ENCODE results near the gene CCDC85B.

Gene CCDC85B

DNA sequence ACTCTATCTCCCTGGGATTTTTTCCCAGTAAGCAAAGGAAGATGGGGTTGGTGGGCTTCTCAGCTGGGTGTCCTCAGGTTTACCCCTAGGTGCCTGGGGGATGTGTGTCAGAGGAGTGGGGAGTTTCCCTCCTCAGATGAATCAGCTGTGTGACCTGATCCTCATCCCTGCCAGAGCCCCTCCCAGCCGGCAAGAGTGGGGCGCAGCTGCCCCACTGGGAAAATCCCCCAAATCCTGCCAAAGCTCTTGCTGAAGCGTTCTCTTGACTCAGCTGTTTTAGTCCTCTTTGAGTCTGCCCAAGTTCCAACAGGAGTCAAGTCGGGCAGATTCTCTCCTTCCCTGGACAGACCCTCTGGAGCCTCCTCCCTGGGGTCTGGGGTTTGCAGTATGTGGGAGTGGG, 22.4 kb downstream of the CCDC85B start:
- no peak for DNase-seq

DNA sequence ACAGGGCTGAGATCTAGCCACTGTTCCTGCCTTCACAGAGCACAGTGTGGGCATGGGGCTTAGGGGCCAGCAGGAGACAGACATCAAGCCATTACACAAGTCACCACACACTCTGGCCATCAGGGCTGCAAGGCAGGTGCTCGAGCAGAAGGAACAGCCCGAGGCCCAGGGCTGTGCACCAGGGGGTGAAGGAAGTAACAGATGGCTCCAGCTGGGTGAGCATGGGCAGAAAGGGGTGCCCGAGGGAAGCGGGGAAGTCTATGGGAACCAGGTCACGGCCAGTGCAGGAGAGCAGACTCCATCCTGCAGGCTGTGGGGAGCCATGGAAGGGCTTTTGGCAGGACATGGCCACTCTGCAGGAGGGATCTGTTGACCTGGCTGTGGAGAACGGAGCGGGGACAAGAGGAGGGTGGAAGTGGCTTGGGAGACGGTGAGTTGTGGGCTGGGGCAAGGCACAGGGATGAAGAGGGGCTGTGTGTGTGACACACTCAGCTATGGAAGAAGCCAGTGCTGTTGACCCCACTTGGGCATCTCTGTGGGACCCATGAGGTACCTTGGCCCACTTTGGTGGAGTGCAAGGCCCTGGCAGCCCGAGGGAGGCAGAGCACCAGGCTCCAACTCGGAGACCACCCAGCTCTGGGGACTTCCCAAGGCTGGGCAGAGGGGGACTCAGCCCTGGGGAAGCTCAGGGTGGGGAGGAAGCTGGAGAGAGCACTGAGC, 24.8 kb downstream of the CCDC85B start:
- no peak for DNase-seq

DNA sequence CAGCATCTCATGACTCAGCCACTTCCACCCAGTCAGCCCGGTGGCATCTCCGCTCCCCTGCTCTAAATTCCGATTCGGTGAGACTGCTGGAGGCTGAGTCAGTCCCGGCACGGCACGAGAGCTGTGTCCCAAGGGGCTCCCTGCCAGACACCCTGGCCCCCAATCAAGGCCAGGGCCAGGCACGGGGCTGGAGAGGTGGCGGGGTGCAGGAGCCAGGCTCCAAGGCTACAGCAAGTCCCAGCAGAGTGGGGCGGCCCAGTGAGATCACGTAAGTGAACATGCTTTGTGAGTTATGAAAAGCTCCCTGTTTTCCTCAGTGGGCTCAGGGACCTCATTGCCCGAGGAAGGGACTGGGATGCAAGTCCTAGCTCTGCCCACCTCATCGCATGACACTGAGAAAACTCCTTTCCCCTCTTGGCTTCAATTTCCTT, 25.4 kb downstream of the CCDC85B start:
- no peak for DNase-seq

DNA sequence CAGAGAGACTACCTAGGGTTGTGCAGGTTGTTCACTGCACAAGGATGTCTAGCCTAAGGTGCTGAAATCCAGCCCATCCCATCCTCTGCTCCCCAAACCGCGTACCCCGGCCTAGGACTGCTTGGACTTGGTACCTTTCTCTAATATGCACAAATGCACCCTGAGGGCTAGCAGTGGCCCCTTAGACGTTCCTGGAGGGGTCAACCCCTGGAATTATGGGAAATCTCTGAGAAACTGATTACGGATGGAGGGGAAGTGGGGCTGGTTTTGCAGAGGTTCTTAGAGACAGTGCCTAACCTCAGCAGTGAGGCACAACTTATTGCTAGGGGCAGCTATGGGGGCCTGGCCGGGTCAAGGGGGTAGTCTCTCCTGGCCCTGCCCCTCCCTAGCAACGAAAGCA, 25.9 kb downstream of the CCDC85B start:
- DNase-seq = no peak

DNA sequence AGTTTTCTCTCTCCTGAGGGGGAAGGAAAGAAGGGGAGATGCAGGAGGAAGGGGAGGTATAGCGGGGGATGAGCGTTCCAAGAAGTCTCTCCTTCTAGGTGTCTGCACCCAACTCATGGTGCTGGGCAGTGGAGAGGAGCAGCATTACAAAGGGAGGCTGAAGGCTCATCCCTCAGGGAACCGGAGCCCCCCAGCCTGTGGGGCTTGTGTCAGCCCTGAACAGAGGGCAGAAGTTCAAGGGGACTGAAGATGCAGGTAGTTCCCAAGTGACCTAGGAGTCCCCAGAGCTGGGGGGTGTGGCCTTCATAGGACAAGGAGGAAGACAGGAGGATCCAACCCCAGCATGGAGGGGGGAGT, 26.6 kb downstream of the CCDC85B start:
- no peak for DNase-seq

DNA sequence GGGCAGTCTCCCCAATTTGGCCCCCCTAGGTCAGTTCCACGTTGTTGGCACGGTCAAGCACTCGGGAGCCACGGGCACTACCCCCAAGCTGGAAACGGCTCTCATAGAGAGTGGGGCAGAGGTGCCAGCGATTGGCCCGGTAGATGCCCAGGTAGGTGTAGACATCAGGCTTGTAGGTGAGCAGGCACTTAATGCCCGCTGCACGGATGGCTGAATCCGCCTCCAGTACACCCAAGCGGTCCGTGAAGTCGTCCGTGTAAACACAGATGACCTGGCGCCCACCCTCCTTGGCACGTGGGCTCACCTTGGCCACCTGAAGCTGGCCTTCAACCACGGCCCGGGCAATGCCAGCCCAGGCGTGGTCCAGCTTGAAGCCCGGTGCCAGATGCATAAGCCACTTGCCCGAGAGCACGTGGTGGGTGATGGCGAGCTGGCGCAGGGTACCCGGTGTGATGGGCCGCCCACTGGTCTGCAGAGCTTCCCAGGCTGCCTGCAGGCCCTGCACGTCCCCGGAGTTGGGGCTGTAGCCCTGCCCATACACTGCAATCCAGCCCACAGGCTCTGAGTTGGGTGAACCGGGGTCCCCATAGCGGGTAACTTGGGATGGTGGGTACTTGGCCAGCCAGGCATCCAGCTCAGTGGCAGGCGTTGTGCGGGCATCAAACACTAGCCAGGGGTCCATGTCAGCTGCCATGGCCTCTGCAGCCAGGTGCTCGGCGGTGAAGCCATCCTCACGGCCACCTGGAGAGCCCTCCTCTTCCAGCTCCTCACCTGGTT, 27.1 kb downstream of the CCDC85B start:
- DNase-seq = no peak

DNA sequence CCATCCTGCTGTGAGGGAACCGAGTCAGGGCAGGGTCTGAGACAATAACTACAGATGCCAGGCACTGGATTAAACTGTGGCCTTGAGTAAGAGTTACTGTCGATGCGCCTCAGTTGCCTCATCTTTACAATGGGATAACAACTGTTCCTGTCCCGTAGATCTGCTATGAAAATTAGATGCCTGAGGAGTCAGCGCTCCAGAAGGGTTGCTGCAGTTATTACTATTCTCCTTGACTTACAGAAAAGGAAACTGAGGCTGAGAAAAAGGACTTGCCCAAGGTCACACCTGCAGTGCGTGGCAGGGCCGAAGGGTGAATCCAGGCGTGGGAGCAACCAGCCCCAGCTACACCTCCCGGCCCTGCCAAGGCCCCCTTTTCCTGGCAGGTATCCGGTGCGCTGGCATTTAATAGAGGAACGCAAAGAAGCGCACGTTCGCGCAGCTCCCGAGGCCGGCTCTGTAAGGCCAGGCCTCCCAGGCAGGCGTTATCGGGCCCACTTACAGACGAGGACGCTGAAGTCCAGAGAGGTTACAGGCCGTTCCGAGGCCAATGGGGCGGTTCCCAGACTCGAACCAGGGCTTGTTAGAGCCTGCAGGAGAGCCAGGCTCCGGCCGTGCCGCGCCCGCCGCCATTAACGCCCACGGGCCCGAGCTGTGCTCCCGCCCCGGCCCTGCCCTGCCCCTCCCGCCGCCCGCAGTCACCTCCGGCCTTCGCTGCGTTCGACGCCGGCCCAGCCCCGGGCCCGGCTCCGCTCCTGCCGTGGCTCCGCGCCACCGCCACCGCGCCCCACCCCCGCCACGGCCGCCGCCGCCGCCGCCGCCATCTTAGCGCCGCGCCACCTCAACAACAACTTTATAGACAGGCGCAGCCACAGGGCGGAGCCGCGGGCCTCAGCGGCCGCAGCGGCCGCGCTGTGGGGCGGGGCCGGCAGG, 28.0 kb downstream of the CCDC85B start, which contains the start of gene C11orf68:
C11orf68 (minus strand) TSS at position 852 of the 930 bp plus-strand sequence; CDS start at position 821, 31 bp downstream.
- no peak for DNase-seq

DNA sequence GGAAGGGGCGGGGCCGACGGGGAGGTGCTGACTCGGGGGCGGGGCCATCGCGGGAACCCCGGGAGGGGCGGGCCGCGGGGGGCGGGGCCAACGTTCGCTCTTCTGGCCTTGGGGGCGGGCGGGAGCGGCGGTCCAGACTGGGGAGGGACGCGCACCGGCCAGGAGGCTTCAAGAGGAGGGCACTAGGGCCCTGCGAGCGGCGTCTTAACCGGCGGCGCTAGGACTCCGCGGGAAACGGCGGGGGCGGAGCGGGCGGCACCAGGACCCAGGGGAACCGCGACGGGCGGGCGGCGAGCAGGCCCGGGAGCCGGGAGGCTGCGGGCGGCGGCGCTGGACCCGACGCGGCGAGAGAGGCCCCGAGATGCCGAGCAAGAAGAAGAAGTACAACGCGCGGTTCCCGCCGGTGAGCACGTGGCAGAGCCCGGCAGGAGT, 28.7 kb downstream of the CCDC85B start, which contains the start of gene DRAP1:
DRAP1 (plus strand) TSS at position 286 of the 432 bp plus-strand sequence; CDS start at position 362, 76 bp downstream.
- DNase-seq = peak; percentile 99

DNA sequence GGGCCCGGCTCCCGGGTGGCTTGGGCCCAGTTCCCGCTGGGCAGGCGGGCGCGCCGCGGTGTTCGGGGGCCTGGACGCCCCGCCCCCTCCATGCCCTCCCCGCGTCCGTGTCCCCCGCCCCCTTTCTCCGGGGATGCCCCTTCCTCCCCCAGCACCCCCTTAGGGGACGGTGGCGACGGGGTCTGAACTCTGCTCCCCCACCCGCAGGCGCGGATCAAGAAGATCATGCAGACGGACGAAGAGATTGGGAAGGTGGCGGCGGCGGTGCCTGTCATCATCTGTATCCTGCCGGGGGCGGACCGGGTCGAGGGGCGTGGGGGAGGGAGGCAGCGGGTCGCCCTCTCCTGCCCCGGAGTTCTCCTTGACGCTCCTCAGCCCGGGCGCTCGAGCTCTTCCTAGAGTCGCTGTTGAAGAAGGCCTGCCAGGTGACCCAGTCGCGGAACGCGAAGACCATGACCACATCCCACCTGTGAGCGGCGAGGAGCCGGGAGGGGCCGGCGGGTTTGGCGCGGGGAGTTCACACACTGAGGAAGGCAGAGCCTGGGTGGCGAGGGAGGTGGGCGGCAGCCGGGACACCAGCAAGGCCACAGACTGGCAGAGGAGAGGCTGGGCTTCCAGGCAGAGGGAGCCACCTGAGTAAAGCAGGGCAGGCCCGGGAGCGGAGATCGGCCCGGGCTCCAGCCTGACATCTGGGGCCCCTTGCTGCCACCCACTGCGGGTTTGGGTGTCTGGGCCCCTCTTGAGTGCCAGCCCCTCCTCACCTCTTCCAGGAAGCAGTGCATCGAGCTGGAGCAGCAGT, 29.3 kb downstream of the CCDC85B start:
- no peak for DNase-seq

DNA sequence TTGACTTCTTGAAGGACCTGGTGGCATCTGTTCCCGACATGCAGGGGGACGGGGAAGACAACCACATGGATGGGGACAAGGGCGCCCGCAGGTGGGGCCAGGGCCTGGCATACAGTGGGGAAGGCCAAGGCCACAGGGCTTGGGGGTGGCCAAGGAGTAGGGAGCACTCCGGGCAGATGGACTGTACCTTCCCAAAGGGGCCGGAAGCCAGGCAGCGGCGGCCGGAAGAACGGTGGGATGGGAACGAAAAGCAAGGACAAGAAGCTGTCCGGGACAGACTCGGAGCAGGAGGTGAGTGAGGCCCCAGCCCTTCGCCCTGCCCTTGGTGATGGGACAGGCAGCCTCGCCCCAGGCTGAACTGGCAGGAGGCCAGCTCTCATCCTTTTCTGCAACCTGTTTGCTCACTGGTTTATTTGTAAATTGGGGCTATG, 29.9 kb downstream of the CCDC85B start:
- no peak for DNase-seq

DNA sequence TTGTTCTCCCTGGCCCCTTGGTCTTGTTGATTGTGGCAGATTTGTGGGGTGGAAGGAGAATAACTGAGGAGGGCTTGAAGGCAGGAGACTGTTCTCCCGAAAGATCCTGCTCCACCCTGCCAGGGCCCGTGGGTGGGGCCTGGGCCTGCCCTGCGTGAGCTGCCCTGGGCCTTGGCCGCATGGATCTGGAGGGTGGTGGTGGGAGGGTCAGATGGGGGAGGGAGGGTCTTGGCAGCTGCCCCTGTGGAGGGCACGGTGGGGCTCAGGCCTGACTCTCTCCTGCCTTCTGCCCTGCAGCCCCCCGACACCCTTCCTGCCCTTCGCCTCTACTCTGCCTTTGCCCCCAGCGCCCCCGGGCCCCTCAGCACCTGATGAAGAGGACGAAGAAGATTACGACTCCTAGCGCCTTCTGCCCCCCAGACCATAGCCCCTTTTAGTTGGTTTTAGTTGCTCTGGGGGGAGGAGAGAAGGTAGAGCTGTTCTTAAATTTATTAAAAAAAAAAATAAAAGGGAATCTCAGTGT, 30.6 kb downstream of the CCDC85B start:
- DNase-seq = no peak

DNA sequence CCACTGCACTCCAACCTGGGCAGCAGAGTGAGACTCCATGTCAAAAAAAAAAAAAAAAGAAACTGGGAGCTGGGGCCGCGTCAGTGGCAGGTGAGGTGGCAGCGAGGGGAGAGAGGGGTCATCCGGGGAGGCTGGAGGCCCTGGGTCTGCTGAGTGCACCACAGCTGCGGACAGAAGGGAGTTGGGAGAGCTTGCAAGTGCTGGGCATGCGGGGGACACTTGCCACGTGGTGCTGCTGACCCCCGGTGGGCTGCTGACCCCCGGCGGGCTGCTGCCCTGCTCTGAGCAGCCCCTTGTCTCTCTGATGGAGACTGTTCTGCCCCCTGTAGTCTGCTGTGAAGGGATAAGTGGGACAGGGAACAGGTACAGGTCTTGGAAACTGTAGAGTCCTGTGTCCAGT, 31.4 kb downstream of the CCDC85B start:
- DNase-seq = no peak

DNA sequence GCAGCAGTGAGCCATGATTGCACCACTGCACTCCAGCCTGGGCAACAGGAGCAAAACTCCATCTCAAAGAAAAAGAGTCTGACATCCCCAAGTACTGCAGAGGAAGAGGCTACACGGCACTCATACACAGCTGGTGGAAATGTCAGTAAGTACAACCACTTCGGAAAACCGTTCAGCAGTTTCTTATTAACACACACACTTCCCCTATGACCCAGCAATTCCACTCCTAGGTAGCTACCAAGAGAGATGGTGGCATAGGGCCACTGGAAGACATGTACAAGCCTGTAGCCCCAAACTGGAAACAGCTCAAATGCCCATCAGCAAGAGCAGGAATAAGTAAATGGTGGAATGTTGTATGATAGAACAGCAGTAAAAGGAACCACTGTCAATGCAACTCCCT, 32.1 kb downstream of the CCDC85B start:
- no peak for DNase-seq

DNA sequence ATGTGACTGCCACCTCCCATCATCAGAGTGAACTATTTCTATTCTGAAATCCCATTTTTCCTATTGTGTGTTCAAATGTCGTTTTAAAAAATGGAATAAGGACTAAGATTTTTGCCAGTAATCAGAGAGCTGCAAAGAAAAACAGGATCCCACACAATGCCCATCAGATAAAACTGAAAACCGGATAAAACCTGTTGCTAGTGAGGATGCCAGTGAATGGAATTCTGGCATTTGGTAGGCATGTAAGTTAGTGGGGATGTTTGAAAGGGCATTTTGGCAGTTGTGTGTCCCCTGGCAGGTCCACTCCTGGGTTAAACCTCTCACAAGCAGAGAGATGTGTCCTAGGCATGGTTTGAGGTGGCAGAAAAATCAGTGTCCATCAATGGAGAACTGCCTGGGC, 34.9 kb downstream of the CCDC85B start:
- no peak for DNase-seq

DNA sequence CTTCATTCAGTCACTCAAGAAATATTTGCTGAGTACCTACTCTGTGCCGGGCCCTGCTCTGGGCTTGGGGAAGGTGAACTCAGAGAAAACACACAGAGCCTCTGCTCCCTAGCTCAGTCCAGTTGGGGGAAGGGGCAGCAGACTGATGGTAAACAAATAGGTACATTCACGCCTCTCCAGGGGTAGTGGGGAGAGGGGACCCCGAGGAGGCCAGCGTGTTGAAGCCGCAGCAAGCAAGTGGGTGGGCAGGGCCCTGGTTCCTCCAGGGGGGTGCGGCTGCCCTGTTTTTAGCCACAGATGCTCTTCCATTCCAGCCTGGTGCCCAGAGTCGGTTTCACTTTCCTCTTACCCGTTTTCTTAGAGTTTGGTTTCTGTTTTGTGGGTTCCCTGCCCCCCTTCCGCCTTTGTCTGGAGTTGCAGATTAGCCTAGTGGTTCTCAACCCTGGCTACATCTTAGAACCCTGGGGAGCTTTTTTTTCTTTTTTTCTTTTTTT, 37.5 kb downstream of the CCDC85B start:
- DNase-seq = no peak

DNA sequence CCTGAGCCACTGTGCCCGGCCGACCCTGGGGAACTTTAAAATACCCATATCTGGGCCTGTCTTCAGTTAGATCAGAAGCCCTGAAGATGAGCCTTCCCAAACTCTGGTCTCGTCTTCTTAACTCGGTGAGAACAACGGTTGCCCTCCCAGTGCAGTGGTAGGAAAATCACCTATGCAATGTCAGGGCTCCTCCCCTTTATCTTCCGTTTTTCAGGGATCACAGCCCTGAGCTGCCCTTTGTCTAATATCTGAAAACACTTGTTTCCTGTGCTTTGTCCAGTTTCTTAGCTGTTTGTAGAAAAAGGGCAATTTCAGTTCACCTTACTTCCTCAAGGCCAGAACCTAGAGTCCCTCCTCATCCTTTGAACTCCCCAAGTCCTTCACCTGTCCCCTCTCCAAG, 38.2 kb downstream of the CCDC85B start:
- no peak for DNase-seq

DNA sequence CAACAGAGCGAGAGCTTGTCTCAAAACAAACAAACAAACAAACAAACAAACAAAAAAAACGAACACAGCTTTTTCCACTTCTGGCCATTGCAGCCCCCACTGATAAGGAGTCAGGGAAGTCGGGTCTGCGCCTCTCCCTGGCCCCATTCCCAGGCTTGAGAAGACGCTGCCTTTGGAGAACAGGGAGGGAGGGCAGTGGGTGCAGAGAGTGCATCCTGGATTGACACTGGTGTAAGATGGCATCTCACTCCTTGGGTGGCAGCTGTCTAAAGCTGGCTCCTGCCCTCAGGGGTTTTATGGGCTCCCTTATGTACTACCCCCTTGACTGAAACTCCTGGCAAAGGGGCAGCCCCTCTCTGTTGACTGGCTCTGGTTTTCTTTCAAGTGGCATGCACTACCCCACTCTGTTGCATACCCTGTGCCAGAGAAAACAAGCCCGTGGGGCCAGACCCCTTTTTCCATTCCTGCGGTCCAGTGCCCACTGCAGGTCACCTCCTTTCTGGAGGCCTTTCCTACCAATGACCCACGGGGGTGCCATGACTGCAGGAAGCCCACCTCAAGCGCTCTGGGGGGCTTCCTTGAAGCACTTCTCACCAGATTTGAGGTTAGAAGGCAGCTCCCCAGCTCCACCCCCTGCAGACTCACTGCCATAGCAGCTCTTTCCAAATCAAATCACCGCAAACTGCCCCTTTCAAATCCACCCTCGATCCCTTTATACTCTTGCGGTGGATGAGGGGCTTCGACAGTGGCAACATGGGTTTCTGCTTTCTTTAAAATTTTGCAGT, 41.5 kb downstream of the CCDC85B start:
- no peak for DNase-seq

DNA sequence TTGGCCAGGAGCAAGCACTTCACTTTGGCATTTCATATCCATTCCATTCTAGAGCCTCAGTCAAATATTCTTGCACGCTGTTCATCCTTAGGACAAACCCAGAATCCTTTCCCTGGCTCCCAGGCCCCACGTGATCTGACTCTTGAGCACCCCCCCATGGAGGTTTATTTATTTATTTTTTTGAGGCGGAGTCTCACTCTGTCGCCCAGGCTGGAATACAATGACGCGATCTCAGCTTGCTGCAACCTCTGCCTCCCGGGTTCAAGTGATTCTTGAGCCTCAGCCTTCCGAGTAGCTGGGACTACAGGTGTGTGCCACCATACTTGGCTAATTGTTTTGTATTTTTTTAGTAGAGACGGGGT, 42.1 kb downstream of the CCDC85B start:
- no peak for DNase-seq

DNA sequence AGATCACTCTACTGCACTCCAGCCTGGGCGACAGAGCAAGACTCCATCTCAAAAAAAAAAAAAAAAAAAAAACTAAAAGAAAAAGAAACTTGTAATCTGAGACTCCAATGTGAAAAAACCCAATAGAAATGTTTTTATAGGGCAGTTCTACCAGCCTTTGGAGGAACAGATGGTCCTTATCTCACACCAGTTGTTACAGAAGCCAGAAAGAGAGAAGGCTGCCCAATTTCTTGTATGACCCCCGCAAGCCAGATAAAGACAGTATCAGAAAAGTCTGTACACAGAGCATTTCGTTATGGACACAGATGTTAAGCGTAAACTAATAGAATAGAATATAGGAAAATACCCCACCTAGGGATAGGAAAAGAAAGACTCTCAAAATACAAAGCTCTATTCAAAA, 43.5 kb downstream of the CCDC85B start:
- no peak for DNase-seq

DNA sequence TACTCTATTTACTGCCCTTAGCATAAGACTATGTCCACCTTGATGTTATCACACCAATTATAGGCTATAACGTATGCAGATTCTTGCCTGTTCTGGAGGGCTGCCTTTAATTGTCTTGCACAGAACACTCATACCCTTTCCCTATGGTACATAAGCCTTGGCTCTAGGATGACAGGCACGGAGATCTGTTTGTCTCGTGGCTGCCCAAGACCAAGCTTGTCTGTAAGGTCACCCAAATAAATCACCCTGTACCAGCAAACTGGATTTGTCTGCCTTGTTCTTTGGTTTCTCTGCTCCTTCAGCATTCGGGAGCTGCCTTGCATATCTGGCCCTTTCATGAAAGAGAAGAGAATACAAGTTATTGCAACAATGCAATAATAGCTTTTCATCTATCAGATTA, 47.3 kb downstream of the CCDC85B start:
- no peak for DNase-seq
